Astrocyte (in vitro differentiated cells and primary cell): ENCODE data around the gene CLIC6. TPM values are rescaled to one million over a fixed set of nuclear protein-coding genes. Genes with fewer than 3 reads are reported as not detected.

Experiments
- DNase-seq: peaks from one replicate; pipeline ENCODE4 v3.0.0-alpha.2; 2010; ENCODE audit warnings: low read depth
- FAIRE-seq: peaks from 2 replicates; lab custom pipeline; 2011; peaks lifted over from hg19 to GRCh38; lab: Jason Lieb, UNC
- H2AFZ ChIP-seq: 2 replicates; pipeline ENCODE4 v1.6.0; 2012; ENCODE audit warnings: low read depth, low read length, inconsistent platforms
- H3K27ac ChIP-seq: 2 replicates; pipeline ENCODE4 v1.5.1; 2011; ENCODE audit warnings: low read depth, low read length, inconsistent platforms
- H3K27me3 ChIP-seq: 2 replicates; pipeline ENCODE4 v1.6.0; 2011; ENCODE audit warnings: low read length, inconsistent platforms; ENCODE audit not compliant: insufficient read depth
- H3K36me3 ChIP-seq: 2 replicates; pipeline ENCODE4 v1.5.1; 2011; ENCODE audit warnings: low read length, inconsistent platforms; ENCODE audit not compliant: insufficient read depth
- H3K4me1 ChIP-seq: 2 replicates; pipeline ENCODE4 v1.5.1; 2011; ENCODE audit warnings: low read length, inconsistent platforms; ENCODE audit not compliant: insufficient read depth
- H3K4me2 ChIP-seq: 2 replicates; pipeline ENCODE4 v1.6.0; 2012; ENCODE audit warnings: low read length, inconsistent platforms
- H3K4me3 ChIP-seq: 2 replicates; pipeline ENCODE4 v1.5.1; 2011; ENCODE audit warnings: low read depth, mild to moderate bottlenecking, low read length, inconsistent platforms; ENCODE audit not compliant: insufficient read depth
- H3K79me2 ChIP-seq: 2 replicates; pipeline ENCODE4 v1.6.0; 2012; ENCODE audit warnings: mild to moderate bottlenecking, low read length, inconsistent platforms; ENCODE audit not compliant: insufficient read depth
- H3K9ac ChIP-seq: 2 replicates; pipeline ENCODE4 v1.6.0; 2012; ENCODE audit warnings: mild to moderate bottlenecking, low read length, inconsistent platforms
- H3K9me3 ChIP-seq: 2 replicates; pipeline ENCODE4 v1.5.1; 2012; ENCODE audit warnings: low read depth, mild to moderate bottlenecking, low read length, inconsistent platforms; ENCODE audit not compliant: insufficient read depth
- H4K20me1 ChIP-seq: 2 replicates; pipeline ENCODE4 v1.6.0; 2012; ENCODE audit warnings: low read length, inconsistent platforms; ENCODE audit not compliant: insufficient read depth
- H3K27ac Mint-ChIP-seq: one replicate; pipeline ENCODE4 v1.8.0; 2021; ENCODE audit warnings: mild to moderate bottlenecking, mixed read lengths; ENCODE audit not compliant: unreplicated experiment
- H3K27me3 Mint-ChIP-seq: one replicate; pipeline ENCODE4 v1.8.0; 2021; ENCODE audit warnings: low read depth, mixed read lengths; ENCODE audit not compliant: unreplicated experiment
- H3K36me3 Mint-ChIP-seq: one replicate; pipeline ENCODE4 v1.8.0; 2021; ENCODE audit warnings: low read depth, mixed read lengths; ENCODE audit not compliant: unreplicated experiment
- H3K4me1 Mint-ChIP-seq: one replicate; pipeline ENCODE4 v1.8.0; 2021; ENCODE audit warnings: low read depth, mixed read lengths; ENCODE audit not compliant: unreplicated experiment
- H3K4me3 Mint-ChIP-seq: one replicate; pipeline ENCODE4 v1.8.0; 2021; ENCODE audit warnings: mild to moderate bottlenecking, moderate library complexity, mixed read lengths; ENCODE audit not compliant: unreplicated experiment
- H3K9me3 Mint-ChIP-seq: one replicate; pipeline ENCODE4 v1.8.0; 2021; ENCODE audit warnings: mild to moderate bottlenecking, mixed read lengths; ENCODE audit not compliant: unreplicated experiment
- CTCF ChIP-seq: IDR thresholded peaks from 2 replicates; pipeline ENCODE4 v1.5.1; 2011; ENCODE audit warnings: low read depth, mild to moderate bottlenecking, inconsistent platforms, low read length, moderate library complexity; ENCODE audit not compliant: insufficient read depth
- EZH2 ChIP-seq: IDR thresholded peaks from 2 replicates; pipeline ENCODE4 v1.6.1; 2012; ENCODE audit warnings: mild to moderate bottlenecking, low read length, inconsistent platforms; ENCODE audit not compliant: insufficient read depth
- total RNA-seq: library from RNA; stranded (reverse); gene quantifications from 2 replicates; pipeline ENCODE4 v1.2.1, GENCODE V29; 2021

The CLIC6 gene
- total RNA-seq, 1 donor from 2014 or later, result 0.30 TPM

DNA sequence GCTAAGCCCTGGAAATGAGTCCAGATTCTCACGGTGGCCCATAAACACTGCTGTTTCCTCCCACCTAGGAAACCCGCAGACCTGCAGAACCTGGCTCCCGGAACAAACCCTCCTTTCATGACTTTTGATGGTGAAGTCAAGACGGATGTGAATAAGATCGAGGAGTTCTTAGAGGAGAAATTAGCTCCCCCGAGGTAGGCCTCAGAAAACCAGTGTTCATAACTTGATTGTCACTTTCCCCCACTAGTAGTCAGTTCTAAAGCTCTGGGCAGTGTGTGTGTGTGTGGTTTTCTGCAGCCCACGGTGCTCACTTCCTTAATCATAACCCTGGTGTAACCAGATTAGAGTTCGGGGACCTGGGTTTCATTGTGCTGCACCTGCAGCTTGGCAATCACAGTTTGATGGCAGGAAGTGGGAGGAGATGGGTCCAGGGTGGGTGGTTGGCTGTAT lies 39.1 kb downstream of the CLIC6 start:
- no peak overlapping the region for H3K4me3 ChIP-seq
- no peaks in the 10 kb centered on the region for H3K36me3 ChIP-seq
- H3K4me1 Mint-ChIP-seq, result peaks cover 3% of the 10 kb centered on the region
- no peak overlapping the region for H3K4me2 ChIP-seq
- no peak overlapping the region for H2AFZ ChIP-seq
- H3K27ac Mint-ChIP-seq, result no peak overlapping the region
- no peak overlapping the region for H3K9ac ChIP-seq
- H3K27ac ChIP-seq, result no peak overlapping the region
- TF ChIP-seq CTCF (no peak), EZH2 (no peak)
- H3K4me3 Mint-ChIP-seq, result no peak overlapping the region
- DNase-seq (no peak), FAIRE-seq (no peak)
- H4K20me1 ChIP-seq, result no peaks in the 10 kb centered on the region
- H3K79me2 ChIP-seq, result no peaks in the 10 kb centered on the region
- peaks cover 6% of the 10 kb centered on the region for H3K27me3 Mint-ChIP-seq
- peaks cover under 1% of the 10 kb centered on the region for H3K36me3 Mint-ChIP-seq
- no peaks in the 10 kb centered on the region for H3K4me1 ChIP-seq
- peaks cover 16% of the 10 kb centered on the region for H3K27me3 ChIP-seq
- no peaks in the 10 kb centered on the region for H3K9me3 ChIP-seq
- H3K9me3 Mint-ChIP-seq, result peaks cover 8% of the 10 kb centered on the region

DNA sequence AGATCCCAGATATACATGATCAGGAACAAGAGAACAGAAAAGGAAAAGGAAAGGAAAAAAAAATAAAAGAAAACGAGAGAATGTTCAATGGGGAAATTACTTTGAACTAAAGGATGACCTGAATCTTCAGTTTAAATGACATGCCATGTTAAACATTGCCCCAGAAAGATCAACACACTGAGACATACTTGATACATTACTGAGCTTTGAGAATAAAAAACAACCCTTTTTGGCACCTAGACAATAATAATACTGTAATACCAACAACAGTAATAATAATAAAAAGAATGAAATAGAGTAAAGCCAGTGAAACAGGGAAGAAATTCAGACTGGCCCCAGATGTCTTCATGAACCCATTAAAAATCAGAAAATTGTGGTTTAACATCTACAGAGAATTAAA lies 44.8 kb downstream of the CLIC6 start:
- FAIRE-seq, result no peak
- H3K4me2 ChIP-seq, result no peak overlapping the region
- no peaks in the 10 kb centered on the region for H3K4me1 ChIP-seq
- Mint-ChIP-seq H3K36me3 (no peaks in the 10 kb centered on the region), H3K4me1 (peaks cover 8% of the 10 kb centered on the region), H3K27ac (no peak overlapping the region), H3K4me3 (no peak overlapping the region), H3K27me3 (no peaks in the 10 kb centered on the region), H3K9me3 (no peaks in the 10 kb centered on the region)
- no peak for TF ChIP-seq EZH2
- H3K9me3 ChIP-seq, result no peaks in the 10 kb centered on the region
- no peak overlapping the region for H2AFZ ChIP-seq
- H3K27me3 ChIP-seq, result peaks cover 10% of the 10 kb centered on the region
- no peak overlapping the region for H3K4me3 ChIP-seq
- H3K36me3 ChIP-seq, result no peaks in the 10 kb centered on the region
- no peaks in the 10 kb centered on the region for H4K20me1 ChIP-seq
- no peaks in the 10 kb centered on the region for H3K79me2 ChIP-seq
- no peak overlapping the region for H3K27ac ChIP-seq
- DNase-seq, result no peak
- H3K9ac ChIP-seq, result no peak overlapping the region

GRCh38 chr21:34715518-34715917 lies 46.7 kb downstream of the CLIC6 start:
- TF ChIP-seq CTCF, result no peak
- TF ChIP-seq EZH2, result no peak
- Histone ChIP-seq H3K27ac (no peak overlapping the region), H3K4me2 (no peak overlapping the region), H4K20me1 (no peaks in the 10 kb centered on the region), H3K4me1 (no peaks in the 10 kb centered on the region), H3K27me3 (peaks cover 4% of the 10 kb centered on the region), H2AFZ (no peak overlapping the region), H3K36me3 (no peaks in the 10 kb centered on the region), H3K4me3 (no peak overlapping the region), H3K79me2 (no peaks in the 10 kb centered on the region), H3K9me3 (no peaks in the 10 kb centered on the region), H3K9ac (no peak overlapping the region)
- DNase-seq (no peak), FAIRE-seq (no peak)
- Mint-ChIP-seq H3K36me3 (no peaks in the 10 kb centered on the region), H3K27ac (no peak overlapping the region), H3K4me3 (no peak overlapping the region), H3K27me3 (no peaks in the 10 kb centered on the region), H3K9me3 (no peaks in the 10 kb centered on the region), H3K4me1 (peaks cover 8% of the 10 kb centered on the region)
